AG09309 (cell line): ENCODE results near the gene TMEM175.

Experiments used
- DNase-seq: peaks from one replicate; pipeline ENCODE4 v3.0.0-alpha.2; 2010; ENCODE audit warnings: low read depth
- H3K4me3 ChIP-seq: 2 replicates; pipeline ENCODE4 v1.5.1; 2011; ENCODE audit warnings: mild to moderate bottlenecking, low read depth, low read length, moderate library complexity; ENCODE audit not compliant: control insufficient read depth
- CTCF ChIP-seq: IDR thresholded peaks from 2 replicates; pipeline ENCODE4 v1.5.1; 2011; ENCODE audit warnings: mild to moderate bottlenecking, low read depth, low read length, inconsistent platforms; ENCODE audit not compliant: insufficient read depth, control insufficient read depth; ENCODE audit errors: missing control alignments

TMEM175 gene

GRCh38 chr4:982291-982690, 50.0 kb downstream of the TMEM175 start:
- no peak overlapping the region for H3K4me3 ChIP-seq
- no peak for DNase-seq
- TF ChIP-seq CTCF: no peak

- no peak for DNase-seq
- no peak for TF ChIP-seq CTCF
- no peak overlapping the region for H3K4me3 ChIP-seq
Observed at GRCh38 chr4:982814-983213, 50.6 kb downstream of the TMEM175 start.

GRCh38 chr4:984336-985054, 52.2 kb downstream of the TMEM175 start:
- no peak for DNase-seq
- no peak overlapping the region; the same call in 1 of the 2 replicates for H3K4me3 ChIP-seq
- no peak for TF ChIP-seq CTCF

GRCh38 chr4:985123-985830, 53.0 kb downstream of the TMEM175 start:
- DNase-seq: no peak
- H3K4me3 ChIP-seq: peak overlapping the region; percentile 7; the same call in 1 of the 2 replicates
- no peak for TF ChIP-seq CTCF

GRCh38 chr4:986428-986878, 54.2 kb downstream of the TMEM175 start:
- no peak for TF ChIP-seq CTCF
- no peak for DNase-seq
- H3K4me3 ChIP-seq: peak overlapping the region; percentile 64

- H3K4me3 ChIP-seq: peak within 1 kb of the TSS; percentile 64
- TF ChIP-seq CTCF: peak; percentile 45
- no peak for DNase-seq
Observed at GRCh38 chr4:986879-987623, 54.8 kb downstream of the TMEM175 start, which contains the start of gene IDUA. Gene IDUA, plus strand, starts transcription at chr4:987044. Its CDS starts 41 bp downstream, at chr4:987085.
